MV-4-11 (cell line): ENCODE results near the gene FAM114A2.
A peak's percentile ranks its signal among the peaks of the same experiment; 100 is the strongest.

Experiments used
- DNase-seq: peaks from one replicate; lab custom pipeline; 2025; lab: John Stamatoyannopoulos, UW

FAM114A2 gene

GRCh38 chr5:153985498-153985897 is 53.2 kb downstream of the FAM114A2 start:
- no peak for DNase-seq

- no peak for DNase-seq
Observed at GRCh38 chr5:153983885-153984284, 54.8 kb downstream of the FAM114A2 start.

GRCh38 chr5:153981905-153982605 is 56.7 kb downstream of the FAM114A2 start:
- DNase-seq, result no peak

GRCh38 chr5:153979028-153979783 is 59.5 kb downstream of the FAM114A2 start:
- DNase-seq, result no peak

- DNase-seq, result no peak
Observed at GRCh38 chr5:153974813-153975163, 63.9 kb downstream of the FAM114A2 start.

- DNase-seq, result peak; percentile 48
Observed at GRCh38 chr5:153974131-153974812, 64.4 kb downstream of the FAM114A2 start.

GRCh38 chr5:153972240-153972639 is 66.5 kb downstream of the FAM114A2 start:
- DNase-seq, result no peak

- no peak for DNase-seq
Observed at GRCh38 chr5:153970496-153970895, 68.2 kb downstream of the FAM114A2 start.

GRCh38 chr5:153969563-153969895 is 69.2 kb downstream of the FAM114A2 start:
- DNase-seq, result peak; percentile 81

GRCh38 chr5:153968761-153969562 is 69.7 kb downstream of the FAM114A2 start:
- no peak for DNase-seq

GRCh38 chr5:153964880-153965645 is 73.6 kb downstream of the FAM114A2 start:
- DNase-seq, result peak; percentile 27

GRCh38 chr5:153964191-153964879 is 74.4 kb downstream of the FAM114A2 start:
- DNase-seq, result no peak

GRCh38 chr5:153960269-153961215 is 78.2 kb downstream of the FAM114A2 start:
- DNase-seq, result no peak

- no peak for DNase-seq
Observed at GRCh38 chr5:153959134-153959957, 79.4 kb downstream of the FAM114A2 start.

- DNase-seq, result no peak
Observed at GRCh38 chr5:153957205-153957604, 81.5 kb downstream of the FAM114A2 start.

- DNase-seq, result no peak
Observed at GRCh38 chr5:153953411-153953810, 85.3 kb downstream of the FAM114A2 start.

GRCh38 chr5:153952893-153953292 is 85.8 kb downstream of the FAM114A2 start:
- no peak for DNase-seq

- DNase-seq, result no peak
Observed at GRCh38 chr5:153952057-153952456, 86.7 kb downstream of the FAM114A2 start.

GRCh38 chr5:153941265-153941664 is 97.4 kb downstream of the FAM114A2 start:
- DNase-seq, result no peak
